Osteoblast (primary cell): ENCODE measurements around the gene FADS2. TPM values are rescaled to one million over a fixed set of nuclear protein-coding genes. Genes with fewer than 3 reads are reported as not detected.

ENCODE experiments used
- DNase-seq: peaks from one replicate; pipeline ENCODE4 v3.0.0; 2011; ENCODE audit warnings: low spot score, mixed read lengths; ENCODE audit not compliant: insufficient read length; ENCODE audit errors: missing footprints
- H2AFZ ChIP-seq: 2 replicates; pipeline ENCODE4 v1.6.0; 2011; ENCODE audit warnings: mild to moderate bottlenecking, low read length
- H3K27ac ChIP-seq: 2 replicates; pipeline ENCODE4 v1.5.1; 2011; ENCODE audit warnings: mild to moderate bottlenecking, low read depth, low read length, moderate library complexity
- H3K27me3 ChIP-seq: 2 replicates; pipeline ENCODE4 v1.6.0; 2012; ENCODE audit warnings: mild to moderate bottlenecking, control low read depth, inconsistent platforms, low read length, moderate library complexity; ENCODE audit not compliant: insufficient read depth
- H3K36me3 ChIP-seq: 2 replicates; pipeline ENCODE4 v1.5.1; 2011; ENCODE audit warnings: mild to moderate bottlenecking, low read length, control low read depth, moderate library complexity; ENCODE audit not compliant: insufficient read depth
- H3K4me1 ChIP-seq: 2 replicates; pipeline ENCODE4 v1.5.1; 2011; ENCODE audit warnings: mild to moderate bottlenecking, low read length, control low read depth, moderate library complexity; ENCODE audit not compliant: insufficient read depth
- H3K4me2 ChIP-seq: 2 replicates; pipeline ENCODE4 v1.6.0; 2011; ENCODE audit warnings: mild to moderate bottlenecking, low read length; ENCODE audit not compliant: insufficient read depth
- H3K4me3 ChIP-seq: fragments of 200-600 bp; sonication (generic); 3 replicates; pipeline ENCODE4 v1.5.1; 2012; ENCODE audit warnings: mild to moderate bottlenecking, low read length, inconsistent platforms; ENCODE audit not compliant: insufficient read depth
- H3K79me2 ChIP-seq: 2 replicates; pipeline ENCODE4 v1.6.0; 2012; ENCODE audit warnings: mild to moderate bottlenecking, low read length, control low read depth, inconsistent platforms; ENCODE audit not compliant: insufficient read depth
- H3K9me3 ChIP-seq: 2 replicates; pipeline ENCODE4 v1.5.1; 2011; ENCODE audit warnings: low read depth, low read length, control low read depth
- H4K20me1 ChIP-seq: 2 replicates; pipeline ENCODE4 v1.6.0; 2012; ENCODE audit warnings: mild to moderate bottlenecking, low read length, control low read depth; ENCODE audit not compliant: insufficient read depth
- total RNA-seq: library from RNA; depleted of rRNA; stranded (reverse); fragments of >200 nt; gene quantifications from 2 replicates; pipeline ENCODE4 v1.2.3, GENCODE V29; 2012
- TF ChIP-seq, protein P1 (sequence below): IDR thresholded peaks from 2 replicates; pipeline ENCODE4 v1.5.1; 2011; ENCODE audit warnings: mild to moderate bottlenecking, low read depth, low read length, moderate library complexity; ENCODE audit errors: extremely low read depth

Gene FADS2
- total RNA-seq, 1 donor: 275 TPM

DNA sequence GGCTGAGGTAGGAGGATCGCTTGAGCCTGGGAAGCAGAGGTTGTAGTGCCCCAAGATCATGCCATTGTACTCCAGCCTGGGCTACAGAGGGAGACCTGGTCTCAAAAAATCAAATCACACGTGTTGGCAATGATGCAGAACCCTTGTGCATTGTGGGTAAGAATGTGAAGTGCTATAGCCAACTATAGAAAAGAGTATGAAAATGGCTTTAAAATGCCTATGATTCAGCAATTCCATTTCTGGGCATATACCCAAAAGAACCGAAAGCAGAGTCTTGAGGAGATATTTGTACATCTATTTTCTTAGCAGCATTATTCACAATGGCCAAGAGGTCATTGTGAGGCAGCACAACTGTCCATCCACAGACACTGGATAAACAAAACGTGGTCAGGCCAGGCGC lies 65.9 kb downstream of the FADS2 start:
- Histone ChIP-seq H2AFZ (no peak overlapping the region), H3K79me2 (peaks cover 16% of the 10 kb centered on the region), H3K4me3 (no peak overlapping the region), H3K27me3 (no peaks in the 10 kb centered on the region), H3K4me2 (no peak overlapping the region), H3K9me3 (no peaks in the 10 kb centered on the region), H4K20me1 (no peaks in the 10 kb centered on the region), H3K27ac (peak overlapping the region; percentile 36), H3K36me3 (peaks cover 4% of the 10 kb centered on the region), H3K4me1 (peaks cover 10% of the 10 kb centered on the region)
- peak; percentile 97 for DNase-seq
- TF ChIP-seq, protein P1, sequence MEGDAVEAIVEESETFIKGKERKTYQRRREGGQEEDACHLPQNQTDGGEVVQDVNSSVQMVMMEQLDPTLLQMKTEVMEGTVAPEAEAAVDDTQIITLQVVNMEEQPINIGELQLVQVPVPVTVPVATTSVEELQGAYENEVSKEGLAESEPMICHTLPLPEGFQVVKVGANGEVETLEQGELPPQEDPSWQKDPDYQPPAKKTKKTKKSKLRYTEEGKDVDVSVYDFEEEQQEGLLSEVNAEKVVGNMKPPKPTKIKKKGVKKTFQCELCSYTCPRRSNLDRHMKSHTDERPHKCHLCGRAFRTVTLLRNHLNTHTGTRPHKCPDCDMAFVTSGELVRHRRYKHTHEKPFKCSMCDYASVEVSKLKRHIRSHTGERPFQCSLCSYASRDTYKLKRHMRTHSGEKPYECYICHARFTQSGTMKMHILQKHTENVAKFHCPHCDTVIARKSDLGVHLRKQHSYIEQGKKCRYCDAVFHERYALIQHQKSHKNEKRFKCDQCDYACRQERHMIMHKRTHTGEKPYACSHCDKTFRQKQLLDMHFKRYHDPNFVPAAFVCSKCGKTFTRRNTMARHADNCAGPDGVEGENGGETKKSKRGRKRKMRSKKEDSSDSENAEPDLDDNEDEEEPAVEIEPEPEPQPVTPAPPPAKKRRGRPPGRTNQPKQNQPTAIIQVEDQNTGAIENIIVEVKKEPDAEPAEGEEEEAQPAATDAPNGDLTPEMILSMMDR: no peak

DNA sequence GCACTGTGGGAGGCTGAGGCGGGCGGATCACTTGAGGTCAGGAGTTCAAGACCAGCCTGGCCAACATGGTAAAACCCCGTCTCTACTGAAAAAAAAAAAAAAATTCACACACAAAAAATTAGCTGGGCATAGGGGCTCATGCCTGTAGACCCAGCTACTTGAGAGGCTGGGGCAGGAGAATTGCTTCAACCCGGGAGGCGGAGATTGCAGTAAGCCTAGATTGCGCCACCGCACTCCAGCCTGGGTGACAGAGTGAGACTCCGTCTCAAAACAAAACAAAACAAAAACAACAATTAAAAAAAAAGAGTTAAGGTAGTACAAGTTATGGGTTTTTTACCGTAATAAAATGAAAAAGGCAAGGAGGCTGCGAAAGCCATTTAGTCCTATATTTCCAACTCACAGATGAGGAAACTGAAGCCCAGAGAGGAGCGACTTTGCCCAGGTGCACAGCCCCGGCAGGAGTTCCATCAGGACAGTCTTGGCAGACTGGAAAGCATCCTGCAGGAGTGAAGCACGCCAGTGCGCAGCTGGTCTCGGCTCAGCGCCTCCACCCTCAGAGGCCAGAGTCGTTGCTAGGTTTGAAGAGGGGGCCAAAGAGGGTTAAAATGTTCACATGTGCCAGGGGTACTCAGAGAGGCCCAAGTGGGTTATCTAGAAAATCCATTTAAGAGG lies 67.1 kb downstream of the FADS2 start:
- Histone ChIP-seq H3K27ac (no peak overlapping the region), H3K79me2 (peaks cover 8% of the 10 kb centered on the region), H3K4me1 (peaks cover 8% of the 10 kb centered on the region), H2AFZ (no peak overlapping the region), H3K36me3 (no peaks in the 10 kb centered on the region), H4K20me1 (no peaks in the 10 kb centered on the region), H3K27me3 (no peaks in the 10 kb centered on the region), H3K4me3 (no peak overlapping the region), H3K4me2 (no peak overlapping the region), H3K9me3 (no peaks in the 10 kb centered on the region)
- no peak for DNase-seq
- TF ChIP-seq, protein P1: no peak

DNA sequence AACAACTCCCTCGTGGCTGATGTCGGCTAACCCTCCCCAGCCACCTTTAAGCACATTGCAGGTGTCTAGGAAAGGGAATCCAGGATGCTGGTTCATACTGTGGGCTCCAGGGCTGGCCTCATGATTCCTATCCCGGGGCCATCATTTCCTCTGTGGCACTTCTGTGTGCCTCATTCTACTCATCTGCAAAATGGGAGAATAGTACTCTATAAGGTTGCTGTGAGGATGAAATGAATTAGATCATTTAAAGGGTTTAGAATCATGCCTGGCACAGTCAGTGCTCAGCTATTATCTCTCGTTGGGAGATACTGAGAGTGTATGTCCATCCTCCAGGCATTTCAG lies 67.6 kb downstream of the FADS2 start:
- no peak overlapping the region for H3K4me2 ChIP-seq
- H3K4me3 ChIP-seq: no peak overlapping the region
- no peaks in the 10 kb centered on the region for H4K20me1 ChIP-seq
- DNase-seq: no peak
- H3K27ac ChIP-seq: no peak overlapping the region
- H3K79me2 ChIP-seq: peaks cover 3% of the 10 kb centered on the region
- TF ChIP-seq, protein P1: no peak
- peaks cover 3% of the 10 kb centered on the region for H3K4me1 ChIP-seq
- no peaks in the 10 kb centered on the region for H3K9me3 ChIP-seq
- H3K36me3 ChIP-seq: no peaks in the 10 kb centered on the region
- no peak overlapping the region for H2AFZ ChIP-seq
- H3K27me3 ChIP-seq: no peaks in the 10 kb centered on the region

DNA sequence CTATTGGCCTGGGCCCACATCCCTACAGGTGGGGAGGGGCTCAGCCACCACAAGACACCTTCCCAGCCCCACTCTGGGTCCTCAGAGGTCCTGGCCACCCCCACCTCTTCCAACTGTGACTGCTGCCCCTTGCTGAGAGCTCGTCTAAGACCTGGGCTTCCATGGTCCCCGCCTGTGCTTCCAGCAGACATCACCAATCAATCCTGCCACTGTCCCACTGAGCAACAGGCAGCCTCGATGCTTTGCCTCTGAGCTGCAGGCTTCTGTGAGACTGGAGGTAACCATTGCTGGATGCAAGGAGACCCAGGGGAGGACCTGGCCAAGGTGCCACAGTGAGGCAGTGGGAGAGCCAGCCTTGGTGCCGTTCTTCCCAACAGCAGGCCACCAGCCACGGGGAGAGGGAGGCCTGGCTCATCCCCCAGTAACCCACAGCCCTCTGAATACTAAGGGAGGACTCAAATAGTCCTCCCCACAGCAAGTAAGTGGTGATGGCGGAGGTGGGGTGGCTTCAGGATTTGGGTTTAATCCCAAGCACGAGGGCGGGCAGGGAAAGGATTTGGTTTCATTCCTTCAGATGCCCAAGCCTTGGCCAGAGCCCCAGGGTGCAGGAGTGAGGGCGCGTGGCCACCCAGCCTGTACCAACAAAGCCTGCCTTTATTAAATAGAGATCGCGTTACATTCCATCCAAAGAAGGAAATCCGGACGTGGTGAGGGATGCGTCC lies 68.7 kb downstream of the FADS2 start:
- H3K4me1 ChIP-seq: no peaks in the 10 kb centered on the region
- no peak for DNase-seq
- no peak overlapping the region for H3K4me3 ChIP-seq
- TF ChIP-seq, protein P1: no peak
- no peak overlapping the region for H2AFZ ChIP-seq
- no peak overlapping the region for H3K4me2 ChIP-seq
- H4K20me1 ChIP-seq: no peaks in the 10 kb centered on the region
- no peaks in the 10 kb centered on the region for H3K79me2 ChIP-seq
- H3K9me3 ChIP-seq: no peaks in the 10 kb centered on the region
- H3K36me3 ChIP-seq: no peaks in the 10 kb centered on the region
- no peaks in the 10 kb centered on the region for H3K27me3 ChIP-seq
- no peak overlapping the region for H3K27ac ChIP-seq
